GM12878 (cell line): ENCODE measurements around the gene DOCK2. TPM values are rescaled to one million over a fixed set of nuclear protein-coding genes. Genes with fewer than 3 reads are reported as not detected.

ENCODE experiments used
- ATAC-seq: fragments of 200-7000 bp; cut with Tn5 transposase; 3 replicates; pipeline ENCODE4 v1.9.1; 2020; ENCODE audit warnings: mild to moderate bottlenecking, moderate library complexity
- BruUV-seq: library from RNA; stranded (reverse); fragments of 400-500 nt; replicated peaks from 2 replicates; lab custom pipeline; 2021; lab: Mats Ljungman, UMichigan
- CTCF ChIA-PET: fragments of 300-600 bp; sonication (Branson Sonifier 250); formaldehyde crosslinking; extraction: SDS; loops from one replicate; lab custom pipeline; 2021; ENCODE audit warnings: inconsistent platforms; lab: Yijun Ruan, JAX
- POLR2A ChIA-PET: fragments of 350-600 bp; formaldehyde crosslinking; extraction: SDS; loops from one replicate; lab custom pipeline; 2021; ENCODE audit warnings: inconsistent platforms; lab: Charles Lee
- RAD21 ChIA-PET: fragments of 300-600 bp; sonication (Branson Sonifier 250); formaldehyde crosslinking; loops from one replicate; lab custom pipeline; 2023; ENCODE audit warnings: antibody characterized with exemption; ENCODE audit not compliant: unreplicated experiment; lab: Charles Lee
- SMC1A ChIA-PET: fragments of 300-600 bp; sonication (Branson Sonifier 250); formaldehyde crosslinking; loops from one replicate; lab custom pipeline; 2023; ENCODE audit not compliant: unreplicated experiment, uncharacterized antibody; lab: Charles Lee
- DNase-seq: peaks from one replicate; pipeline ENCODE4 v3.0.0-alpha.2; 2011; ENCODE audit warnings: low read depth, low spot score
- FAIRE-seq: peaks from 3 replicates; lab custom pipeline; 2011; peaks lifted over from hg19 to GRCh38; lab: Jason Lieb, UNC
- H2AFZ ChIP-seq: 2 replicates; pipeline ENCODE4 v1.6.0; 2011; ENCODE audit warnings: low read depth, low read length, control low read depth; ENCODE audit not compliant: control insufficient read depth
- H3K27ac ChIP-seq: 2 replicates; pipeline ENCODE4 v1.5.1; 2011; ENCODE audit warnings: control low read depth; ENCODE audit not compliant: control insufficient read depth, insufficient read depth
- H3K27me3 ChIP-seq, 2 experiments: replicated peaks in 1 of 2; 2 replicates each; pipeline versions ENCODE4 v1.6.0 to v1.6.1; 2011; ENCODE audit warnings: low read length in 1 of 2; ENCODE audit not compliant: control insufficient read depth in 2 of 2, insufficient read depth in 2 of 2
- H3K36me3 ChIP-seq, 2 experiments: 2 replicates each; pipeline ENCODE4 v1.5.1; 2011; ENCODE audit warnings: low read length in 1 of 2; ENCODE audit not compliant: control insufficient read depth in 2 of 2, insufficient read depth in 2 of 2
- H3K4me1 ChIP-seq: 2 replicates; pipeline ENCODE4 v1.6.1; 2011; ENCODE audit warnings: mild to moderate bottlenecking, low read length, moderate library complexity, mixed read lengths; ENCODE audit not compliant: control insufficient read depth, insufficient read depth
- H3K4me2 ChIP-seq: 2 replicates; pipeline ENCODE4 v1.6.0; 2011; ENCODE audit warnings: control low read depth; ENCODE audit not compliant: control insufficient read depth, insufficient read depth
- H3K4me3 ChIP-seq: fragments of 200-600 bp; sonication (generic); 2 replicates; pipeline ENCODE4 v1.5.1; 2016
- H3K79me2 ChIP-seq: 2 replicates; pipeline ENCODE4 v1.6.0; 2011; ENCODE audit warnings: low read length; ENCODE audit not compliant: control insufficient read depth, insufficient read depth
- H3K9ac ChIP-seq: 2 replicates; pipeline ENCODE4 v1.8.0; 2011; ENCODE audit warnings: low read length, control low read depth, mixed read lengths; ENCODE audit not compliant: control insufficient read depth, insufficient read depth
- H3K9me3 ChIP-seq: replicated peaks from 3 replicates; pipeline ENCODE4 v1.5.1; 2011; ENCODE audit warnings: mild to moderate bottlenecking, low read length; ENCODE audit not compliant: control insufficient read depth, insufficient read depth
- H4K20me1 ChIP-seq: 2 replicates; pipeline ENCODE4 v1.6.0; 2011; ENCODE audit not compliant: control insufficient read depth, insufficient read depth
- BACH1 ChIP-seq: fragments of 450-650 bp; IDR thresholded peaks from 2 replicates; pipeline ENCODE4 v1.6.1; 2017; ENCODE audit warnings: mild to moderate bottlenecking, borderline replicate concordance
- BHLHE40 ChIP-seq, 2 experiments: fragments of 450-650 bp in 1 of 2; IDR thresholded peaks; 2 replicates each; pipeline ENCODE4 v1.6.1; 2011 to 2017; ENCODE audit warnings: low read depth in 2 of 2, borderline replicate concordance in 1 of 2, improper control_type of control experiment in 1 of 2, low read length in 1 of 2, mild to moderate bottlenecking in 1 of 2
- CREB1 ChIP-seq: IDR thresholded peaks from 2 replicates; pipeline ENCODE4 v1.6.1; 2012; ENCODE audit warnings: low read depth, mild to moderate bottlenecking, inconsistent platforms
- CREM ChIP-seq: IDR thresholded peaks from 2 replicates; pipeline ENCODE4 v1.6.1; 2014; ENCODE audit warnings: antibody characterized with exemption, low read depth
- DPF2 ChIP-seq: fragments of 450-650 bp; IDR thresholded peaks from 2 replicates; pipeline ENCODE4 v1.6.1; 2017; ENCODE audit warnings: mild to moderate bottlenecking
- FOXM1 ChIP-seq: IDR thresholded peaks from 2 replicates; pipeline ENCODE4 v1.6.1; 2012; ENCODE audit warnings: low read depth, mild to moderate bottlenecking, inconsistent platforms, low read length, moderate library complexity
- IKZF2 ChIP-seq, 2 experiments: fragments of 450-650 bp; IDR thresholded peaks; 2 replicates each; pipeline ENCODE4 v1.6.1; 2017; ENCODE audit warnings: mild to moderate bottlenecking in 2 of 2, moderate library complexity in 2 of 2
- LARP7 ChIP-seq: fragments of 450-650 bp; IDR thresholded peaks from 2 replicates; pipeline ENCODE4 v1.6.1; 2017; ENCODE audit warnings: mild to moderate bottlenecking
- MLLT1 ChIP-seq: fragments of 450-650 bp; IDR thresholded peaks from 2 replicates; pipeline ENCODE4 v1.6.1; 2016; ENCODE audit warnings: mild to moderate bottlenecking
- MTA2 ChIP-seq: fragments of 450-650 bp; IDR thresholded peaks from 2 replicates; pipeline ENCODE4 v1.6.1; 2016; ENCODE audit warnings: low read depth, mild to moderate bottlenecking, moderate library complexity
- NBN ChIP-seq: fragments of 450-650 bp; IDR thresholded peaks from 2 replicates; pipeline ENCODE4 v1.6.1; 2016
- POLR2AphosphoS2 ChIP-seq: IDR thresholded peaks from 2 replicates; pipeline ENCODE4 v1.6.1; 2011; ENCODE audit warnings: low read depth, mild to moderate bottlenecking, low read length, improper control_type of control experiment, moderate library complexity
- POLR2AphosphoS5 ChIP-seq: IDR thresholded peaks from 2 replicates; pipeline ENCODE4 v1.6.1; 2011; ENCODE audit warnings: mild to moderate bottlenecking, low read length, inconsistent platforms
- RFX5 ChIP-seq: IDR thresholded peaks from 2 replicates; pipeline ENCODE4 v1.6.1; 2011; ENCODE audit warnings: low read depth, low read length, improper control_type of control experiment
- SIX5 ChIP-seq: IDR thresholded peaks from 2 replicates; pipeline ENCODE4 v1.6.1; 2011; ENCODE audit warnings: mild to moderate bottlenecking, low read depth, low read length, moderate library complexity; ENCODE audit not compliant: severe bottlenecking
- TAF1 ChIP-seq: IDR thresholded peaks from 2 replicates; pipeline ENCODE4 v1.6.1; 2011; ENCODE audit warnings: mild to moderate bottlenecking, low read depth, low read length, borderline replicate concordance
- ZNF384 ChIP-seq: IDR thresholded peaks from 2 replicates; pipeline ENCODE4 v1.6.1; 2012; ENCODE audit warnings: low read depth, mild to moderate bottlenecking, low read length, improper control_type of control experiment, borderline replicate concordance
- ZSCAN29 ChIP-seq: fragments of 450-650 bp; IDR thresholded peaks from 2 replicates; pipeline ENCODE4 v1.6.1; 2017; ENCODE audit warnings: mild to moderate bottlenecking, moderate library complexity
- ZZZ3 ChIP-seq: IDR thresholded peaks from 2 replicates; pipeline ENCODE4 v1.6.1; 2011; ENCODE audit warnings: low read depth; ENCODE audit not compliant: control insufficient read depth, insufficient read length
- WGBS: methylation state at CpG from one replicate; pipeline ENCODE4 v1.1.6; 2016; ENCODE audit warnings: low lambda C conversion rate; ENCODE audit not compliant: insufficient replicate concordance, insufficient coverage; ENCODE audit errors: missing lambda C conversion rate; 5-methylcytosine and 5-hydroxymethylcytosine counted together
- in situ Hi-C: fragments of 300-500 bp; cut with MboI; formaldehyde crosslinking; loops from 9 replicates; pipeline ENCODE4 v1.14.3; 2018; ENCODE audit warnings: mixed read lengths
- intact Hi-C: fragments of 100-400 bp; cut with micrococcal nuclease; formaldehyde crosslinking; loops from one replicate; pipeline ENCODE4 v1.14.2; 2022; ENCODE audit not compliant: unreplicated experiment
- polyA plus RNA-seq, 11 experiments: library from polyadenylated mRNA; depleted of rRNA in 4 of 11; unstranded in 6 of 11; stranded (reverse) in 5 of 11; fragments of >200 nt; fragmentation: Nextera tagmentation in 4 of 11; fragmentation: Illumina TruSeq in 1 of 11; extraction: Ambion mirVana in 4 of 11; extraction: Trizol in 1 of 11; gene quantifications; 1 replicate in 1 of 11; 2 replicates in 10 of 11; pipeline versions ENCODE4 v1.2.1 to v1.2.3, GENCODE V29; 2011 to 2016; ENCODE audit warnings: inconsistent platforms in 2 of 11, missing spikeins in 2 of 11, low read depth in 1 of 11
- total RNA-seq, 4 experiments: library from RNA; depleted of rRNA in 3 of 4; stranded (reverse); fragments of >200 nt in 3 of 4; fragmentation: Illumina TruSeq in 1 of 4; extraction: Trizol in 1 of 4; gene quantifications; 2 replicates each; pipeline versions ENCODE4 v1.2.1 to v1.2.3, GENCODE V29; 2013 to 2021
- TF ChIP-seq, protein P1 (sequence below): fragments of 450-650 bp; IDR thresholded peaks from 2 replicates; pipeline ENCODE4 v1.6.1; 2018; ENCODE audit warnings: mild to moderate bottlenecking, low read depth, moderate library complexity; ENCODE audit not compliant: partially characterized antibody

DOCK2 gene
- total and polyA plus RNA-seq, 10 of the 15 experiments (the other 5 are each of a cell fraction or from before 2014, with no cell fraction given): 34.2 to 192 (median 118) TPM

GRCh38 chr5:169716287-169716686, 79.2 kb downstream of the DOCK2 start (continued):
- peak; percentile 18; the same call in 1 of the 2 replicates for TF ChIP-seq MTA2
- no peak for TF ChIP-seq LARP7

DNA sequence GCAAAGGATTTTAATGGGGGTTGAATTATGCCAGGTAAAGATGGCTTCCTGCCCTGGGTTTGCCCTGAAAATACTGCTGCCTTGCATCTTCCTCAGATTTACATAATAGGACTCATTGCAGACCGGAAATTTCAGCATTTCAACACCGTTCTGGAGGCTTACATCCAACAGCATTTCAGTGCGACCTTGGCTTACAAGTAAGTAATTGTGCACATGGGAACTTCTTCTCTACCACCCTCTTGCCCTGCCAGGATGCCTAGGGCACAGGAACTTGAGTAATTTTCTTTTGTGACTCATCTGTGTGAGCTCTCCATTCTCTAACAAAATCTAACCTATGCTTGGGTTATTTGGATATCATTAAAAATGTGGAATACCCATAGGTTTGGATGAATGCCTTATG, 80.2 kb downstream of the DOCK2 start:
- Histone ChIP-seq H2AFZ (no peak overlapping the region), H3K4me2 (no peak overlapping the region), H3K4me3 (no peak overlapping the region), H3K79me2 (peaks cover 7% of the 10 kb centered on the region), H3K4me1 (peaks cover 17% of the 10 kb centered on the region), H3K36me3 (peaks cover 22 to 52% of the 10 kb centered on the region in 2 experiments), H3K27me3 (no peaks in the 10 kb centered on the region), H3K9ac (no peak overlapping the region), H4K20me1 (no peaks in the 10 kb centered on the region), H3K27ac (no peak overlapping the region), H3K9me3 (no peaks in the 10 kb centered on the region)
- no peak for TF ChIP-seq RFX5
- TF ChIP-seq POLR2AphosphoS2: no peak
- TF ChIP-seq CREB1: no peak
- TF ChIP-seq MLLT1: no peak
- no peak for TF ChIP-seq DPF2
- no peak for TF ChIP-seq ZZZ3
- TF ChIP-seq BHLHE40 (IDR thresholded peaks at IDR 0.05; ENCODE audit: borderline replicate concordance in 1 of 2, low read depth in 2 of 2, low read length in 1 of 2): no peak
- TF ChIP-seq ZSCAN29: no peak
- no peak for TF ChIP-seq POLR2AphosphoS5
- TF ChIP-seq TAF1: no peak
- no peak for TF ChIP-seq CREM
- no peak for TF ChIP-seq SIX5
- no peak for TF ChIP-seq ZNF384
- TF ChIP-seq, protein P1, sequence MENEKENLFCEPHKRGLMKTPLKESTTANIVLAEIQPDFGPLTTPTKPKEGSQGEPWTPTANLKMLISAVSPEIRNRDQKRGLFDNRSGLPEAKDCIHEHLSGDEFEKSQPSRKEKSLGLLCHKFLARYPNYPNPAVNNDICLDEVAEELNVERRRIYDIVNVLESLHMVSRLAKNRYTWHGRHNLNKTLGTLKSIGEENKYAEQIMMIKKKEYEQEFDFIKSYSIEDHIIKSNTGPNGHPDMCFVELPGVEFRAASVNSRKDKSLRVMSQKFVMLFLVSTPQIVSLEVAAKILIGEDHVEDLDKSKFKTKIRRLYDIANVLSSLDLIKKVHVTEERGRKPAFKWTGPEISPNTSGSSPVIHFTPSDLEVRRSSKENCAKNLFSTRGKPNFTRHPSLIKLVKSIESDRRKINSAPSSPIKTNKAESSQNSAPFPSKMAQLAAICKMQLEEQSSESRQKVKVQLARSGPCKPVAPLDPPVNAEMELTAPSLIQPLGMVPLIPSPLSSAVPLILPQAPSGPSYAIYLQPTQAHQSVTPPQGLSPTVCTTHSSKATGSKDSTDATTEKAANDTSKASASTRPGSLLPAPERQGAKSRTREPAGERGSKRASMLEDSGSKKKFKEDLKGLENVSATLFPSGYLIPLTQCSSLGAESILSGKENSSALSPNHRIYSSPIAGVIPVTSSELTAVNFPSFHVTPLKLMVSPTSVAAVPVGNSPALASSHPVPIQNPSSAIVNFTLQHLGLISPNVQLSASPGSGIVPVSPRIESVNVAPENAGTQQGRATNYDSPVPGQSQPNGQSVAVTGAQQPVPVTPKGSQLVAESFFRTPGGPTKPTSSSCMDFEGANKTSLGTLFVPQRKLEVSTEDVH: no peak
- no peak for TF ChIP-seq BACH1
- TF ChIP-seq NBN: no peak
- no peak for TF ChIP-seq IKZF2 (IDR thresholded peaks at IDR 0.05)
- no peak for TF ChIP-seq FOXM1
- in situ Hi-C loops: no loop called here
- ChIA-PET CTCF (interaction anchor here (3.6 to 6.1 kb wide), 2 partner anchors 11 to 263 kb away, joined by 20 to 32 read pairs; partner anchors contain the start of gene INSYN2B), RAD21 (interaction anchor here (1.0 to 8.0 kb wide), 11 partner anchors 11 to 88 kb away, joined by 3 to 88 read pairs (median 5); no protein-coding TSS in a partner anchor), SMC1A (interaction anchor here (0.5 to 11.1 kb wide), 9 partner anchors 14 to 263 kb away, joined by 3 to 315 read pairs (median 5); partner anchors contain the start of gene INSYN2B), POLR2A (interaction anchor here (1.3 to 2.8 kb wide), 3 partner anchors 10 to 88 kb away, joined by 3 to 10 read pairs (median 6); no protein-coding TSS in a partner anchor)
- no peak for FAIRE-seq
- no peak for ATAC-seq
- 93% methylated on average over 3 of the region's 3 CpGs for WGBS
- no peak for DNase-seq
- no TSS peak for BruUV-seq
- intact Hi-C loops: no loop called here
